ENCODE measurements around the gene MINK1.

MINK1 gene

GRCh38 chr17:4944554-4945175 is 111.5 kb downstream of the MINK1 start:
- in situ Hi-C loops (cut with MboI; ENCODE audit: low sequenced_read_pairs) = no loop called here

GRCh38 chr17:4945176-4945943 is 112.2 kb downstream of the MINK1 start:
- in situ Hi-C loops (cut with MboI; ENCODE audit: low sequenced_read_pairs) = no loop called here

GRCh38 chr17:4945944-4946280 is 112.8 kb downstream of the MINK1 start:
- in situ Hi-C loops (cut with MboI; ENCODE audit: low sequenced_read_pairs) = no loop called here

- in situ Hi-C loops (cut with MboI; ENCODE audit: low sequenced_read_pairs) = no loop called here
Observed at GRCh38 chr17:4946312-4946976, 113.3 kb downstream of the MINK1 start.

- in situ Hi-C loops (cut with MboI; ENCODE audit: low sequenced_read_pairs) = no loop called here
Observed at GRCh38 chr17:4947010-4947410, 113.9 kb downstream of the MINK1 start.
